K562 (cell line): ENCODE measurements around the gene UBE2D2. TPM values are rescaled to one million over a fixed set of nuclear protein-coding genes. Genes with fewer than 3 reads are reported as not detected.

Experiments
- CBFA2T2 ChIP-seq: fragments of 450-650 bp; conservative IDR thresholded peaks from 2 replicates; pipeline ENCODE4 v1.6.1; 2017; ENCODE audit warnings: mild to moderate bottlenecking
- ETV6 ChIP-seq, 3 experiments: fragments of 150-350 bp in 1 of 3; sonication (generic) in 1 of 3; formaldehyde crosslinking in 1 of 3; IDR thresholded peaks; 2 replicates each; pipeline versions ENCODE4 v1.6.1 to v1.8.0; 2014 to 2022; ENCODE audit warnings: borderline replicate concordance in 2 of 3, low read depth in 2 of 3, antibody characterized with exemption in 1 of 3, low read length in 1 of 3, mild to moderate bottlenecking in 1 of 3, missing genetic modification reagents in 1 of 3
- GTF2A2 ChIP-seq: IDR thresholded peaks from 2 replicates; pipeline ENCODE4 v1.6.1; 2016; ENCODE audit warnings: mild to moderate bottlenecking, missing genetic modification characterization, missing compliant biosample characterization
- KLF10 ChIP-seq: fragments of 250-450 bp; sonication (Bioruptor Pico); IDR thresholded peaks from 2 replicates; pipeline ENCODE4 v1.6.1; 2021; ENCODE audit warnings: matching md5 sums
- MAX ChIP-seq: sonication (generic); formaldehyde crosslinking; IDR thresholded peaks from 2 replicates; pipeline ENCODE4 v1.9.0; 2022; ENCODE audit warnings: mild to moderate bottlenecking, missing genetic modification reagents
- MBD2 ChIP-seq: sonication (generic); IDR thresholded peaks from 2 replicates; pipeline ENCODE4 v1.6.1; 2016; ENCODE audit warnings: low read depth, borderline replicate concordance
- POLR2B ChIP-seq: fragments of 450-650 bp; IDR thresholded peaks from 2 replicates; pipeline ENCODE4 v1.6.1; 2018; ENCODE audit warnings: low read depth; ENCODE audit not compliant: partially characterized antibody
- SMARCA5 ChIP-seq: fragments of 450-650 bp; IDR thresholded peaks from 2 replicates; pipeline ENCODE4 v1.6.1; 2016
- SRSF3 ChIP-seq: fragments of 200-400 bp; formaldehyde crosslinking; IDR thresholded peaks from 2 replicates; pipeline ENCODE4 v1.6.1; 2016; ENCODE audit warnings: mild to moderate bottlenecking, low read length, moderate library complexity; ENCODE audit not compliant: insufficient read depth
- STAT5A ChIP-seq: IDR thresholded peaks from 2 replicates; pipeline ENCODE4 v1.6.1; 2012; ENCODE audit warnings: low read length, inconsistent platforms, borderline replicate concordance
- TGIF2 ChIP-seq: sonication (generic); formaldehyde crosslinking; IDR thresholded peaks from 2 replicates; pipeline ENCODE4 v1.8.1; 2022; ENCODE audit warnings: mild to moderate bottlenecking, missing genetic modification reagents, moderate library complexity
- ZKSCAN8 ChIP-seq: fragments of 200-800 bp; sonication (Bioruptor generic); IDR thresholded peaks from 2 replicates; pipeline ENCODE4 v1.6.1; 2016; ENCODE audit warnings: missing genetic modification characterization, missing compliant biosample characterization
- ZNF175 ChIP-seq: fragments of 200-800 bp; sonication (Bioruptor generic); IDR thresholded peaks from 2 replicates; pipeline ENCODE4 v1.6.1; 2016; ENCODE audit warnings: low read depth, mild to moderate bottlenecking, missing genetic modification characterization, missing compliant biosample characterization
- ZNF282 ChIP-seq: sonication (generic); formaldehyde crosslinking; IDR thresholded peaks from 2 replicates; pipeline ENCODE4 v1.8.1; 2023; ENCODE audit warnings: missing genetic modification reagents
- ZNF347 ChIP-seq: fragments of 450-650 bp; formaldehyde crosslinking; IDR thresholded peaks from 2 replicates; pipeline ENCODE4 v1.4.0; 2020; ENCODE audit warnings: low read depth, mild to moderate bottlenecking, moderate library complexity
- ZNF354B ChIP-seq: fragments of 250-450 bp; sonication (Bioruptor Pico); IDR thresholded peaks from 2 replicates; pipeline ENCODE4 v1.4.0; 2020
- ZNF589 ChIP-seq: fragments of 200-800 bp; sonication (Bioruptor generic); IDR thresholded peaks from 2 replicates; pipeline ENCODE4 v1.6.1; 2016; ENCODE audit warnings: low read depth, missing genetic modification characterization, missing compliant biosample characterization
- ZNF785 ChIP-seq: fragments of 250-450 bp; sonication (Bioruptor Pico); IDR thresholded peaks from 2 replicates; pipeline ENCODE4 v1.4.0; 2020; ENCODE audit warnings: mild to moderate bottlenecking
- polyA plus RNA-seq, 8 experiments: library from polyadenylated mRNA; depleted of rRNA in 4 of 8; stranded (reverse) in 5 of 8; unstranded in 3 of 8; fragments of >200 nt; fragmentation: Nextera tagmentation in 2 of 8; fragmentation: Illumina TruSeq in 1 of 8; extraction: Ambion mirVana in 2 of 8; extraction: Trizol in 1 of 8; gene quantifications; 2 replicates each; pipeline versions ENCODE4 v1.2.1 to v1.2.3, GENCODE V29; 2011 to 2014; ENCODE audit warnings: inconsistent platforms in 1 of 8, missing spikeins in 1 of 8
- total RNA-seq, 7 experiments: library from RNA; depleted of rRNA in 6 of 7; stranded (reverse); fragments of >200 nt in 6 of 7; fragmentation: Illumina TruSeq in 2 of 7; extraction: Trizol in 2 of 7; gene quantifications; 2 replicates each; pipeline versions ENCODE4 v1.2.1 to v1.2.3, GENCODE V29; 2011 to 2021; ENCODE audit warnings: low replicate concordance in 1 of 7
- TF ChIP-seq, protein P1 (sequence below): fragments of 450-650 bp; conservative IDR thresholded peaks from 2 replicates; pipeline ENCODE4 v1.6.1; 2016; ENCODE audit warnings: missing genetic modification characterization, low read depth, mild to moderate bottlenecking, control low read depth, missing compliant biosample characterization
- TF ChIP-seq, protein P2 (sequence below): fragments of 250-450 bp; sonication (Bioruptor Pico); IDR thresholded peaks from 2 replicates; pipeline ENCODE4 v1.4.0; 2020; ENCODE audit warnings: mild to moderate bottlenecking, moderate library complexity, borderline replicate concordance
- TF ChIP-seq, protein P3 (sequence below): fragments of 450-650 bp; IDR thresholded peaks from 2 replicates; pipeline ENCODE4 v1.6.1; 2016
- TF ChIP-seq, protein P4 (sequence below): sonication (generic); formaldehyde crosslinking; IDR thresholded peaks from 2 replicates; pipeline ENCODE4 v1.8.0; 2022; ENCODE audit warnings: missing genetic modification reagents, mild to moderate bottlenecking, moderate library complexity, borderline replicate concordance

UBE2D2 gene
- total and polyA plus RNA-seq, 9 of the 15 experiments (the other 6 are each of a cell fraction or from before 2014, with no cell fraction given), result 53.6 to 198 (median 122) TPM

DNA sequence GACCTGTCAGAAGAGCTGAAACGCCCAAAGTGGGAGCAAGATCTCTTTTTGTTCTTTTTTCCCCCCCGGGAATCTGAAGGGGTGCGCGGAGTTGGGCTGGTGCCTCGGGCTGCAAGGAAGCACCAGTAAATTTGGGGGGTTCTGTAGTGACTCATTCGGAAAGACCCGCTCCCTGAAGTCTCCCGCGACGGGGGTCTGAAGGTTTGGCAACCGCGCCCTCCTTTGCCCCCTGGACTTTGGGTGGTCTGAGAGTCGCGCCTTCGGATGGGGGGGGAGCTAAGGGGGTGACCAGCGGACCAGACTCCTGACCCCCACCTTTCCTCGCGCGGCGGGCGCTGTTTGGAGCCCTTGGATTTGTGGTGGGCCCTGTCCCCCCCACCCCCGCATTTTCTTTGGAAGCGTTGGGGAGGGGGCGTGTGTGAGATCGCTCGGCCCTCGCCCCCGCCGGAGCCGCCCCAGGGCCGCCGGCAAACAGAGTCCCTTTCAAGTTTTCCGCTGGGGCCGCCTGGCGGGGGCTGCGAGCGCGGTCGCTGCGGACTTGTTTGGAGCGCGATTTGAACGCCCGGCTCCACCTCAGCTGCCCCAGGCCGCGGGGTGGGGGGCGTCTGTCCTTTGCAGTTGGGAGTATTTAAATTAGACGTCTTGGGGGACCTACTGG is 89.0 kb downstream of the UBE2D2 start (continued):
- TF ChIP-seq ETV6 (IDR thresholded peaks at IDR 0.05; ENCODE audit: borderline replicate concordance in 1 of 2, low read depth in 2 of 2, low read length in 1 of 2), result 0 out of 4 replicates have a peak, but pooled peaks of 1 of the 2 experiments have one; percentile 11
- no peak for TF ChIP-seq ETV6 (CRISPR knock-in tag; IDR thresholded peaks at IDR 0.05; ENCODE audit: borderline replicate concordance)
- TF ChIP-seq STAT5A, result no peak
- no peak for TF ChIP-seq MBD2
- TF ChIP-seq ZNF282 (CRISPR knock-in tag), result no peak
- TF ChIP-seq POLR2B, result no peak
- TF ChIP-seq, protein P1, sequence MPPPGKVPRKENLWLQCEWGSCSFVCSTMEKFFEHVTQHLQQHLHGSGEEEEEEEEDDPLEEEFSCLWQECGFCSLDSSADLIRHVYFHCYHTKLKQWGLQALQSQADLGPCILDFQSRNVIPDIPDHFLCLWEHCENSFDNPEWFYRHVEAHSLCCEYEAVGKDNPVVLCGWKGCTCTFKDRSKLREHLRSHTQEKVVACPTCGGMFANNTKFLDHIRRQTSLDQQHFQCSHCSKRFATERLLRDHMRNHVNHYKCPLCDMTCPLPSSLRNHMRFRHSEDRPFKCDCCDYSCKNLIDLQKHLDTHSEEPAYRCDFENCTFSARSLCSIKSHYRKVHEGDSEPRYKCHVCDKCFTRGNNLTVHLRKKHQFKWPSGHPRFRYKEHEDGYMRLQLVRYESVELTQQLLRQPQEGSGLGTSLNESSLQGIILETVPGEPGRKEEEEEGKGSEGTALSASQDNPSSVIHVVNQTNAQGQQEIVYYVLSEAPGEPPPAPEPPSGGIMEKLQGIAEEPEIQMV (tag), result no peak
- no peak for TF ChIP-seq ZNF785 (CRISPR knock-in tag)
- no peak for TF ChIP-seq GTF2A2 (tag)
- TF ChIP-seq ZNF354B (CRISPR knock-in tag), result no peak
- TF ChIP-seq SMARCA5, result no peak
- no peak for TF ChIP-seq ZKSCAN8 (CRISPR knock-in tag)
- no peak for TF ChIP-seq ZNF347 (CRISPR knock-in tag)
- no peak for TF ChIP-seq ZNF589 (CRISPR knock-in tag)
- TF ChIP-seq, protein P2, sequence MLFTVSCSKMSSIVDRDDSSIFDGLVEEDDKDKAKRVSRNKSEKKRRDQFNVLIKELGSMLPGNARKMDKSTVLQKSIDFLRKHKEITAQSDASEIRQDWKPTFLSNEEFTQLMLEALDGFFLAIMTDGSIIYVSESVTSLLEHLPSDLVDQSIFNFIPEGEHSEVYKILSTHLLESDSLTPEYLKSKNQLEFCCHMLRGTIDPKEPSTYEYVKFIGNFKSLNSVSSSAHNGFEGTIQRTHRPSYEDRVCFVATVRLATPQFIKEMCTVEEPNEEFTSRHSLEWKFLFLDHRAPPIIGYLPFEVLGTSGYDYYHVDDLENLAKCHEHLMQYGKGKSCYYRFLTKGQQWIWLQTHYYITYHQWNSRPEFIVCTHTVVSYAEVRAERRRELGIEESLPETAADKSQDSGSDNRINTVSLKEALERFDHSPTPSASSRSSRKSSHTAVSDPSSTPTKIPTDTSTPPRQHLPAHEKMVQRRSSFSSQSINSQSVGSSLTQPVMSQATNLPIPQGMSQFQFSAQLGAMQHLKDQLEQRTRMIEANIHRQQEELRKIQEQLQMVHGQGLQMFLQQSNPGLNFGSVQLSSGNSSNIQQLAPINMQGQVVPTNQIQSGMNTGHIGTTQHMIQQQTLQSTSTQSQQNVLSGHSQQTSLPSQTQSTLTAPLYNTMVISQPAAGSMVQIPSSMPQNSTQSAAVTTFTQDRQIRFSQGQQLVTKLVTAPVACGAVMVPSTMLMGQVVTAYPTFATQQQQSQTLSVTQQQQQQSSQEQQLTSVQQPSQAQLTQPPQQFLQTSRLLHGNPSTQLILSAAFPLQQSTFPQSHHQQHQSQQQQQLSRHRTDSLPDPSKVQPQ (CRISPR knock-in tag), result no peak
- no peak for TF ChIP-seq KLF10
- TF ChIP-seq, protein P3, sequence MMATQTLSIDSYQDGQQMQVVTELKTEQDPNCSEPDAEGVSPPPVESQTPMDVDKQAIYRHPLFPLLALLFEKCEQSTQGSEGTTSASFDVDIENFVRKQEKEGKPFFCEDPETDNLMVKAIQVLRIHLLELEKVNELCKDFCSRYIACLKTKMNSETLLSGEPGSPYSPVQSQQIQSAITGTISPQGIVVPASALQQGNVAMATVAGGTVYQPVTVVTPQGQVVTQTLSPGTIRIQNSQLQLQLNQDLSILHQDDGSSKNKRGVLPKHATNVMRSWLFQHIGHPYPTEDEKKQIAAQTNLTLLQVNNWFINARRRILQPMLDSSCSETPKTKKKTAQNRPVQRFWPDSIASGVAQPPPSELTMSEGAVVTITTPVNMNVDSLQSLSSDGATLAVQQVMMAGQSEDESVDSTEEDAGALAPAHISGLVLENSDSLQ, result no peak
- TF ChIP-seq TGIF2 (CRISPR knock-in tag), result no peak
- no peak for TF ChIP-seq MAX (CRISPR knock-in tag)
- TF ChIP-seq, protein P4, sequence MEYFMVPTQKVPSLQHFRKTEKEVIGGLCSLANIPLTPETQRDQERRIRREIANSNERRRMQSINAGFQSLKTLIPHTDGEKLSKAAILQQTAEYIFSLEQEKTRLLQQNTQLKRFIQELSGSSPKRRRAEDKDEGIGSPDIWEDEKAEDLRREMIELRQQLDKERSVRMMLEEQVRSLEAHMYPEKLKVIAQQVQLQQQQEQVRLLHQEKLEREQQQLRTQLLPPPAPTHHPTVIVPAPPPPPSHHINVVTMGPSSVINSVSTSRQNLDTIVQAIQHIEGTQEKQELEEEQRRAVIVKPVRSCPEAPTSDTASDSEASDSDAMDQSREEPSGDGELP (CRISPR knock-in tag), result no peak; the same call in 1 of the 2 replicates
- no peak for TF ChIP-seq SRSF3
- TF ChIP-seq ZNF175 (CRISPR knock-in tag), result no peak
- TF ChIP-seq CBFA2T2, result no peak
